GM21528 (cell line): ENCODE results near the gene CABP1.
A peak's percentile ranks its signal among the peaks of the same experiment; 100 is the strongest.

Experiments
- ATAC-seq: cut with Tn5 transposase; IDR thresholded peaks from one replicate; pipeline ENCODE4 v1.9.1; 2021; ENCODE audit warnings: mild to moderate bottlenecking, moderate library complexity; ENCODE audit not compliant: unreplicated experiment, low FRiP score

The CABP1 gene

DNA sequence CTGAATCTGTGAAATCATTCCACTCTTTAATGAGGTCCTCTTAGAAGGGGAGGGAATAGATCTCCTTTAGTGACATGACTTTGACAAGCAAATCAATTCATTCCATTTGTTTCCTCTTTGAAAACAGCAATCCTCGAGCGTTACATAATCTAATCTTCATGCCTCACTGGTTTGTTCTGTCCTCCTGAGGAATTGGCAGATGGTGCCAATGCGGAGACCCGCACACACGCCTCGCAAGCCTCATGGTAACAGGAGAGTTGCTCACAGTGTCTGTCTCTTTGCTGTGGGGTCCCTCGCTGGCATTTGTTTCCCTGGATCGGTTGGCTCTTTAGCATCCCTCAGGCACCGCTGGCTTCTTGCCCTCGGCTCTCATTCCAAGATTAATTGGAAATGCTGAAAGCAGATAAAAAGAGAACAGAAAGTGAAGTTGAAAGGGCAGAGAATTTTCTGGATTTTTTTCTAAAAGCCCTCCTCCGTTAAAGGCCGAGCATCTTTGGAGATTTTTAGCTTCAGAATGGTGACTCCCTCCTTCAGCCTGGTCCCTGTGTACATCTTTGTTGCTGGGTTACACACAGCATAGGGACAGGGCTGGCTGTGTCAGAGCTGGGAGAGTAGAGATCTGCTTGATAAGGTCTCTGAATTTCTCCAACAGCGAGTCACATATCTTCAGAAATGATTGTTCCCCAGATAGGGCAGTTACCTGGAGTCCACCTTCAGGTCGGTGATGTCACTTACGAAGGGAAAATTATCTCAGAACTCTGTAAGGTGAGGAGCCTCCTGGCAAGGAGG, 10.1 kb upstream of the CABP1 start:
- ATAC-seq: no peak

DNA sequence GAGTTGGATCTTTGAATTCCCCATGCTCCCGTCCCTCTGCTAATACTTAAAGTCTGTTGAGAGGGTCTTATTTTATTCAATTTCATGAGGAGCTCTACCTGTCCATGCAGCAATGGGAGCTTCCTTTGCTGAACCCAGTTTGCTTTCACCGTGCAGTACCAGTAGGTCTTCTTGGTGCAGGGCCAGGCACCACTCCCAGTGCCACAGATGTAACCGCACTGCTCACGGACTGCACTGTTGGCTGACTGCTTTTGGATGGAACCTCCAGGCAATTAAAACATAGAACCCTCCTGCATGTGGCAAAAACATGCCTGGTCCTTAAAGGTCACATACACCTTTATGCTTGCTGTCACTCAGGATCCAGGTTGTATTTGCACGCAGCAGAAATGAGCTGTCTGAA, 9.3 kb upstream of the CABP1 start:
- ATAC-seq: no peak

DNA sequence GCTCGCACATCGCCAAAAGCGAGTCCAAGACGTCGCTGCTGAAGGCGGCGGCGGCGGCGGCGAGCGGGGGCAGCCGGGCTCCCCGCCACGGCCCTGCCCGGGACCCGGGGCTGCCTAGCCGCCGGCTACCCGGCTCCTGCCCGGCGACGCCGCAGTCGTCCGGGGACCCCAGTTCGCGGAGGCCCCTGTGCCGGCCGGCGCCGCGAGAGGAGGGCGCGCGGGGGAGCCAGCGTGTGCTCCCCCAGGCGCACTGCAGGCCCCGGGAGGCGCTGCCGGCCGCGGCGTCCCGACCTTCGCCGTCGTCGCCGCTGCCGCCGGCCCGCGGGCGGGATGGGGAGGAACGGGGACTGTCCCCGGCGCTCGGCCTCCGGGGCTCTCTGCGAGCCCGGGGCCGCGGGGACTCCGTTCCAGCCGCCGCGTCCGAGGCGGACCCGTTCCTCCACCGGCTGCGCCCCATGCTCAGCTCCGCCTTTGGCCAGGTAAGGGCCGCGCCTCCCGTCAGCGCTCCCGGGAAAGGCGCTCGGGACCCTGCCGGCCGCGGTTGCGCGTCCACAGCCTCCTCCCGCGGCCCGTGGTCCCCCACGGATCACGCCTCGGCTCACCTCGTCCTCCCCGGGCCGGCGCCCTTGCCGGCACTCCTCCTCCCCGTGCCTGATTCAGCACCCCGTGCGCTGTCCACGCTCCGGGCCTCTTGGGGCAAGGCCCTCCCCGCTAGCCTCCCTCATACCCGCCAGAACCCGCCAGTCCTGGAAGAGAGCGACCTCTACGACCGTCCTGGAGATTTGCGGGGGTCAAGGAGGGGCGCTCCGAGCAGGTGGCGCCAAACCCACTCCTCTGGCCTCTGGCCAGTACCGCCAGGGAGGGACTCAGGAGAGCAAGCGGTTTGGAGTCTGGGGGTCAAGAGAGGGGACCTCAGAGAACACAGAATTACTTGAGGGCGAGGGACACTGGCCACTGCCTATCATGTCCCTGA, 721 bp downstream of the CABP1 start:
- peak; percentile 47 for ATAC-seq

DNA sequence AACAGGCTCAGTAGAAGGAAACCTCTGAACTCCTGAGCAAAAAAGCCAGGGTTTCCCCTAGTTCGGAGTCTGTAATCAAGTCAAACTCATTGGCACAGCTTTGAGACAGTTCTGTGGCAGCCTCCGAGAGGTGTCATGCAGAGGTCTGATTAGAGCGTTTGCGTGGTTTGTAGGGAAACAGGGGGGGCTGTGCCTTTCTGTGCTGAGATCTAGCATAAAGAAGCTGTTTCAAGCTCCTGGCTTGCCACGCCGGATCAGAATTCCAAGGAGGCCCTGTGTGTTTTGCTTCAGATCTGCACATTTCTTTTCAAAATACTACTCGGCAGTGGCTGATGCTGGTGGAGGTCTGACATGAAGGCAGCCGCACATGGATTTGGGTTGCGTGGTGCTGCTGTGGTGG, 1.7 kb downstream of the CABP1 start:
- ATAC-seq: no peak

DNA sequence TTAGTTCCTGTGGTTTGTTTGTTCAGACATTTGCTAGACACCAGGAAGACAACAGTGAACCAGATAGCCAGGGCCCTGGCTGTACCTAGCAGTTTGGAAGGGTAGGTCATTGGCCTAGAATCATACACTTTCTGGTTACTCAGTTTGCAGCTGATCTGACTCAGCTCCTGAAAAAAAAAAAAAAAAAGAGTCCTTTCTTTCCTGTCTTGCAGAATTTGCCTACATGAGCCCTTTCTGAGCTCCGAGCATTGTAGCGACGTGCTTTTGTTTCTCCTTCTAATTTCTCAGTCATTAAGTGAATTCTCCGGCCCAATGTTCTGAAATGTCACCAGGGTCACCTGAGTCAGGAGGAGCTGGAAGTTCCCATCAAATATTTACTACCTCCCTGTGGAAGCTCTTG, 2.4 kb downstream of the CABP1 start:
- no peak for ATAC-seq

DNA sequence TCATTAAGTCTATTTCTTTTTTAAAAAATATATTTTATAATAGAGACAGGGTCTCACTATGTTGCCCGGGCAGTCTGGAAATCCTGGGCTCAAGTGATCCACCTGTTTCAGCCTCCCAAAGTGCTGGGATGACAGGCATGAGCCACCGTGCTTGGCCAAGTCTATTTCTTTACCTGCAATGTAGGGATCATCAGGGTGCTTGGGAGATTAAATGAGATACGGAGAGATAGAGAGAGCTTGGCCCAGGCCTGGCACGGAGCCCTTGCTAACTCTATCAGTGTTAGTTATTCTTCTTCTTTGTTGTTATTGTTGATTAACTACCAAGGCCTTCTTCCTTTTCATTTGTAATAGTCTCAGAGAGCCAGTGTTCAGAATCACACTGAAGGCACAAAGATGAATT, 3.1 kb downstream of the CABP1 start:
- ATAC-seq: no peak

DNA sequence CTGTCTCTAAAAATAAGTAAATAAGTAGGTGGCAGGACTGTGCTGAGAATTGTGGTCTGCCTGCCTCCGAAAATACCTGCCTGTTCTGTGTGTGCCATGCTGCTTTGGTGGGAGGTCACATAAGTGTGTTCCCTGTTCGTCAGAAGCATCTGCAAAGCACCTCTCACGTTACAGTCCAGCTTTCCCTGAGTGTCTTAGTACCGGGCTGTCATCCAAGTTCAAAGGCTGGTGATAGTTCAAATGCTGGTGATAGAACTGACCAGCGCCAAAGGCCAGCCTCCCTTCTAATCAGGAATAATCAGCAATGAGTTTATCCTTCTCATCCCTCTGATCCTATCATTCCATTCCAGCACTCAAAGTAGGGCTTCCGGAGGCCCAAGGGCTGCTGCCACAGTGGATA, 5.6 kb downstream of the CABP1 start:
- no peak for ATAC-seq

DNA sequence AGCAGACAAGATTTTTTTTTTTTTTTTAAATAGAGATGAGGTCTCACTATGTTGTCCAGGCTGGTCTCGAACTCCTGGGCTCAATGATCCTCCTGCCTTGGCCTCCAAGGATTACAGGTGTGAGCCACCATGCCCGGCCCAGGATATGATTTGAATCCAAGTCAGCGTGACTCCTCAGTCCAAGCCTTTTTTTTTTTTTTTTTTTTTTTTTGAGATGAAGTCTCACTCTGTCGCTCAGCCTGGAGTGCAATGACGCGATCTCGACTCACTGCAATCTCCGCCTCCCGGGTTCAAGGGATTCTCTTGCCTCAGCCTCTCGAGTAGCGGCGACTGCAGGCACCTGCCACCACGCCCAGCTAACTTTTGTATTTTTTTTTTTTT, 6.9 kb downstream of the CABP1 start:
- no peak for ATAC-seq

DNA sequence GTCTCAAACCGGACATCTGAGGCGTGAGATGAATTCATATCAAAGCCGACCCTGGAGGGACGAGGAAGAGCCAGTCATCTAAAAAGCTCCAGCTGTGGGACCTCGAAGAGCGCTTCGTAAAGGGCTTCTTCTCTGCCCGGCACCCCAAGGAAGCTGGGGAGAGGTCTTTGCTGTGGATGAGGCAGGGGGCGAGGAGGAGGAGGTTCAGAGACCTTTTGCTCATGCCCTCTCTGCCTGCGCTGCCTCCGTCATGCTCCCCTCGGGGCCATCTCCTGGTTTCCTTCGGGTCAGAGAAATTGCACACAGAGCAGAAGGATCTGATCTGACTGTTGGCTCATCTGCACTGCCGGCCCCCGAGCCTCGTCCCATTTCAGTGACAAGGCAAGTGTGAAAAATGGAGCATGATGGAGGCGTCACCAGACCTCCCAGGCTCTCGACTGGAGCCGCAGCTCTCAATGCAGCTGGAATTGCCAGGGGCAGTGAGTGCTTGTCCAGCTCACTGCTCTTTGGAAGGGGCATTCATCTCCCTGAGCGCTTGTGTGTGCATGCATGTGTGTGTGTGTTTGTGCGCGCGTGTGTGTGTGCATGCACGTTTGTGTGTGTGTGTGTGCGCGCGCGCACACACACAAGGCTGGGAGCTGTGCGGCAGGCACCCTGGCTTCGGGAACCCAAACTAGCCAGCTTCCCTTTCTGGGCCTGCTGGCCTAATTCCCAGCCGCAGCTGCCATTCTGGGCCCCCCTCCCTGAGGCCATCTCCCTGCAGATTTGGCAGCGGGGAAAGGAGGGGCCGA, 9.2 kb downstream of the CABP1 start:
- no peak for ATAC-seq

DNA sequence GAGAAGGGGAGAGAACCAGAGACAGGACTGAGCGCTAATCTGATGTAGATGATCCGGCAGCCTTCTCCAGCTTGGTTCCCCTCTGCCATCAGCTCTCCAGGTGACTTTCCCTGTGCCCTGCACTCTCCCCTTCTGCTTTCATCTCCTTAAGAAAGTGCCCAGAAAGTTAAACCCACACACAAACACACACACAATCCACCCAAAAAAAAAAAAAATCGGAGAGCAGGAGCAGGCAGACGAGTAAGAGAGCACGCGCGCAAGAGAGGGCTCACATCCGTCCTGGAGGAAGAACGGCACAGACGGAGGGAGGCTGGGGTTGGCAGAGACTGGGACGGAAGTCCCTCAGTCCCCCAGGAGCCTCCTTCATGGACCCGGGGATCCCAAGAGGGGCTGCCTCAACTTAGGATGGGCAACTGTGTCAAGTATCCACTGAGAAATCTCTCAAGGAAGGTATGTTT, 9.8 kb downstream of the CABP1 start:
- no peak for ATAC-seq

DNA sequence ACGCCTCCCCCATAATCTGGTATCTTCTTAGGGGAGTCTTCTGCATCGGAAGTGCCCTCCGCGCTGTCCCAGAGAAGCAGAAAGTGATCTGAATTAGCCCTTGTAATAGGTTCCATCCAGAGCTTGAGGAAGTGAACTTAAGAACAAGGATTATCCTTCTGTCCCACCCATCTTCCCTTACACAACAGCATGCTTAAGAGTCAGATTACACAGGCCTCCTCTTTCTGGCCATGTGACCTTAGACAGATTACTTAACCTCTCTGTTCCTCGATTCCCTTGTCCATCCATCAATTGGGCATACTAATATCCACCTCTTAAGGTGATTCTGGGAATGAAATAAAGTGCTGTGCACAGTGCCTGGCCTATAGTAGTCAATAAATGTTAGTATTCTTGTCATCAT, 11.4 kb downstream of the CABP1 start:
- ATAC-seq: no peak

DNA sequence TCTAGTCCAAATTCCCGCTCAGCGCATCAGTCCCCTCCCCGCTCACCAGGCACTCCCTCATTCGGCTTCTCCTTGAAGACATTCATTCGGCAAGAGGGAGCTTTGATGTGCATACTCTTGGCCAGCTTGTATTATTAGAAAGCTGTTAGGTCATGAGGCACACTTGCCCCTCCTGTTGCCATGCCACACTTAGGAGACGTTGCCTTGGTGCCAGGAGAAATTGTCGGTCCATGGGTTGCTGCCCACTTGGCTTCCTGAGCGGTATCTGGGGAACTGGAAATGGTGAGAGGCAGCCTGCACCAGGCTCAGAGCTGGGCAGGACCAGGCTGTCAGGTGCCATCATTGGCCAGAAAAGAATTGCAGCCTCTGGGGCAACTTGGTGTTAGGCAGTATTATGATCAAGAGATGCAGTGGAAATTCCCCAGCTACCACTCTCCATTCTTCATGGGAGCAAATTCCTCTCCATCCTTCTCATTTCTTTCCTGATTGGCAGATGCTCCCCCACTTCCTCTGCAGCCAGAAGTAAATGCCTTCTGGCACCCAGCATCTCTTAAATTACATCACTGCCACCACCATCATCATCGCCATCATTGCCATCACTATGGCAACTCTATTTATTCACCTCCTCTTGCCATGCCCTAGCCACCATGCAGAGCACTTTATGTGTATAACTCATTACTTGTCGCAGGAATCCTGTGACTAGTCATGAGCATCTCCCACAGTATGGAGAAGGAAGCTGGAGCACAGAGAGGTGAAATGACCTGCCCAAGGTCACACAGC, 12.4 kb downstream of the CABP1 start:
- no peak for ATAC-seq

DNA sequence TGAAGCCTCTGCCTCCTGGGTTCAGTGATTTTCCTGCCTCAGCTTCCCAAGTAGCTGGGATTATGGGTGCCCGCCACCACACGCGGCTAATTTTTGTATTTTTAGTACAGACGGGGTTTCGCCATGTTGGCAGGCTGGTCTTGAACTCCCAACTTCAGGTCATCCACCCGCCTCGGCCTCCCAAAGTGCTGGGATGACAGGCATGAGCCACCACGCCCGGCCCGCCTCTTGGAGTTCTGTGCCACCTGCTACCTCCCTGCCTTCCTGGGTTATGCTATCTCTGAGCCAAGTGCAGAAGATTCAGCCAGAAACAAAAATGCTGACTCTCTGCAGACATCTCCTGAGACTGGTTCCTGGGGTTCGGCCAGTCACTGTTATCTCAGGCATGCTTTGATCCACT, 13.2 kb downstream of the CABP1 start:
- ATAC-seq: no peak

DNA sequence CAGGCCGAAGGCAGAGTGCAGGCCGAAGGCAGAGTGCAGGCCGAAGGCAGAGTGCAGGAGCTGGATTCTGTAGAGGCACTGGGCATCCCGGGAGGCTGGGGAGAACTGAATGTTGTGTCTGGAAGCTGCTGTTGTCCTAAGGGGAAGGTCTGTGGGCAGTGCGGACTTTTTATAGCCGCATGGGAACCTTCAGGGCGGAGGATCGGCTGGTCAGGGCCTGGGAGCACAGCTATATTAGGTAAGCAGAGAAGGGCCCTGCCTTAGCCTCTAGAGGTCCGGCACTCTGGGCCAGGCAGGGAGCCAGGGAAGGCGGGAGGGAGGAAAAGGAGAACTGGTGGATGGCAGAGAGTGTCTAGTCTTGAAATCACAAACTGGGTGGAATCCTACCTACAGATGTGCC, 14.2 kb downstream of the CABP1 start:
- no peak for ATAC-seq

DNA sequence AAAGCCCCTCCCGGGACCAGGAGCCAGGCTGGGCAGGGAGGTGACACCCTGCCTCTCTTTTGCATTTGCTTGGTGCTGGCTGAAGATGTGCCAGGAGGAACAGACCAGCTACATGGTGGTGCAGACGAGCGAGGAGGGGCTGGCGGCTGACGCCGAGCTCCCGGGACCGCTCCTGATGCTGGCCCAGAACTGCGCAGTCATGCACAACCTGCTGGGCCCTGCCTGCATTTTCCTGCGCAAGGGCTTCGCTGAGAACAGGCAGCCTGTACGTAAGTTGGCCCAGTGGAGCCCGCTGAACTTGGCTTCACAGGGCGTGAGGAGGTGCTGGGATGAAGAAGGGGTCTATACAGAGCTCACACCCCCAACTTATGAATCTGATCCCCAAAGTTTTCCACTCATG, 15.6 kb downstream of the CABP1 start:
- ATAC-seq: no peak

DNA sequence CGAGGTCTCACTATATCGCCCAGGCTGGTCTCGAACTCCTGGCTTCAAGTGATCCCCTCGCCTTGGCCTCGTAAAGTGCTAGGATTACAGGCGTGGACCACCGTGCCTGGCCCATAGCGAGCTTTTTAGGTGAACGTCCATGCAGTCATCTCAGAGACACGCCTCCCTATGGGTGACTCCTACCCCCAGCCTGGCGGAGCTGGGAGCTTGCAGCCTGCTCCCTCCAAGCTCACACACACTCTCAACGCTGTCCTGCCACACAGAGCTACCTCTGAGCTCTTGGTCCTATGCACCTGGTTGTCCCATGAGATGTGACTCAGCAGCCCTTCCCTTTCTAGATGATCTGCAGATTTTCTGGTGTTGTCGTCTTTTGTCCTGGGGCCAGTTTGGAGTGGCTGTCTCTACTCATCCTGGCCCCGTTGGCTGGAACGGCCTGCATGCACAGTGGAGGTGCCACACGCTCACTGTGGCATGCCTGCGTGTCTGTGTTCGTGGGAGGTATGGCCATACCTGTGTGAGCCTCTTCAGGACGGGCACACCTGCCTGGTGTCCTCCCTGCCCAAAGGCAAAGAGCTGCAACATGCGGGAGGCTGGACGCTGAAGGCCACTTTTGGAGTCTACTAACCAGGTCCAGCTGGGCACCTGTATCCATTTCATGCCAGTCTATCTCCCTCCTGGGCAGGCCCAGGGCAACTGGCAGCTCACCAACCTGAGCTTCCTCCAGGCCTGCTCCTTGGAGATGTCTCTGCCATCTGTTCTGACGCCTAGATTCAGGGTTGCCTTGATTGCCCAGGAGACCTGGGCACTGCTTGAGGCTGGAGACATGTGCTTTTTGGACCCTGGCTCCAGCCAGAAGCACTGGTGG, 18.1 kb downstream of the CABP1 start:
- no peak for ATAC-seq

DNA sequence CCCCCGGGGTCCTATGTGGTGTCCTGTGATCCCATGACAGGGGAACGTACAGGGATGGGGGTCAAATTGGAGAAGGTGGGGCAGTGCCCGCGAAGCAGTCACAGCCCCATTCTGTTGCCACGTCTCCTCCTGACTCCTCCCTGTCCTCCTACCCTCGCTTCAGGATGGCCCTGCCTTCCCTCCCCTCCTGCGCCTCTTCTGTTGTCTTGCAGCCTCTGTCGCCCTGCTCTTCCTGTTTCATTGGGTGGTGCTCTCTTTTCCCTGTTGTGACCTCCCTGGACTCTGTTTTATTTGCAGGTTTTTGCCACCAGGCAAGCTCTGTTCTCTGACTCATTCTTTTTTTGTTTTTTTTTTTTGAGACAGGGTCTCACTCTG, 18.7 kb downstream of the CABP1 start:
- ATAC-seq: no peak

DNA sequence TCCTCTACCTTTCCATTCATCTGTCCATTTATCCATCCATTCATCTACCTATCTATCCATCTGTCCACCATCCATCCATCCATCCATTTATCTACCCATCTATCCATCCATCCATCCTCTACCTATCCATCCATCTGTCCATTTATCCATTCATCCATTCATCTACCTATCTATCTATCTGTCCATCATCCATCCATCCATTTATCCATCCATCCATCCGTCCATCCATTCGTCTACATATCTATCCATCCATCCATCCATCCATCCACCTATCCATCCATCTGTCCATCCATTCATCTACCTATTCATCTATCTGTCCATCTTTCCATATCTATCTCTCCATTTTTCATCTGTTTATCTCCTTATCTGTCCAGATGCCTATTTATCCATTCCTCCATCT, 21.0 kb downstream of the CABP1 start:
- no peak for ATAC-seq

DNA sequence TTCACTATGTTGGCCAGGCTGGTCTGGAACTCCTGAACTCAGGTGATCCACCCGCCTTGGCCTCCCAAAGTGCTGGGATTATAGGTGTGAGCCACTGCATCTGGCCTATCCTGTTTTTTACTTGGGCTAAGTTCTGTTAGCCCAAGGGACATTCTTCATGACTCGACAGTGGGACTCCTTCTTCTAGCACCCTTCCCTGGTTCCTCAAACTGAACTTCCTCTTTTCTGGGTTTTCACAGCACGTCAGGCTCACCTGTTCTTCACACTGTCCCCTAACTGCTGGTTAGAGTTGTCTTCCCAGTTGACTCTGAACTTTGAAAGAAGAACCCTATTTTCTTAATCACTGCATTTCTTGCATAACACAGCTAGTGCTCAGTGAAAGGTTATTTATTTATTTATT, 22.5 kb downstream of the CABP1 start:
- ATAC-seq: peak; percentile 59
